Body of pancreas (tissue), 4 donors: Measurements from ENCODE around the gene ALKBH7.

Source experiments
- CTCF ChIP-seq, 7 experiments: fragments of 450-650 bp in 4 of 7; fragments of 200-600 bp in 3 of 7; sonication (generic) in 3 of 7; IDR thresholded peaks; one replicate each; pipeline ENCODE4 v1.5.1; 2016 to 2019; ENCODE audit warnings: antibody characterized with exemption in 7 of 7
- POLR2A ChIP-seq, 3 donors: fragments of 450-650 bp; IDR thresholded peaks; one replicate each; pipeline ENCODE4 v1.6.1; 2016; ENCODE audit warnings: antibody characterized with exemption in 3 of 3, mild to moderate bottlenecking in 2 of 3

GRCh38 chr19:6354098-6354674 is 18.4 kb upstream of the ALKBH7 start:
- no peak for TF ChIP-seq POLR2A (IDR thresholded peaks at IDR 0.05)
- peak in 4 of 7 experiments; percentile 11 to 33 (median 30) for TF ChIP-seq CTCF (IDR thresholded peaks at IDR 0.05)
